Measurements from ENCODE around the gene SHBG. TPM values are rescaled to one million over a fixed set of nuclear protein-coding genes. Genes with fewer than 3 reads are reported as not detected.

SHBG gene
- total and polyA plus RNA-seq, 2 of the 8 experiments (the other 6 are each of a cell fraction or from before 2014, with no cell fraction given) = 1.1 to 1.2 TPM

DNA sequence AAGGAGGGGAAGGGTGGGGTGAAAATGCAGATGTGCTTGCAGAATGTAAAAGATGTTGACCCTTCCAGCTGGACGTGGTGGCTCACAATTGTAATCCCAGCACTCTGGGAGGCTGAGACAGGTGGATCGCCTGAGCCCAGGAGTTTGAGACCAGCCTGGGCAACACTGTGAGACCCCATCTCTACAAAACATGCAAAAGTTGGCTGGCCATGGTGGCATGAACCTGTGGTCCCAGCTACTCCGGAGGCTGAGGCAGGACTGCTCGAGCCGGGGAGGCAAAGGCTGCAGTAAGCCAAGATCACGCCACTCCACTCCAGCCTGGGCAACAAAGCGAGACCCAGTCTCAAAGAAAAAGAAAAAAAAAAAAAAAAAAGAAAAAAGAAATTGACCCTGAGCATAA, 38.5 kb downstream of the SHBG start:
- FAIRE-seq (no peak), DNase-seq (ENCODE audit: low read depth in 1 of 2, low spot score in 2 of 2) (no peak)
- Histone ChIP-seq H3K23ac (ENCODE audit: insufficient read length) (no peak overlapping the region), H4K91ac (replicated peaks; ENCODE audit: insufficient read length, low read length) (no peak overlapping the region), H3K79me1 (ENCODE audit: low read depth, low read length) (no peaks in the 10 kb centered on the region), H3K23me2 (ENCODE audit: low read depth, low read length) (no peaks in the 10 kb centered on the region), H3K4me3 (ENCODE audit: extremely low read depth in 1 of 4, insufficient read depth in 2 of 4, low read depth in 3 of 4, low read length in 4 of 4) (no peak overlapping the region), H3K79me2 (ENCODE audit: control insufficient read depth in 1 of 2, insufficient read depth in 2 of 2, low read length in 2 of 2) (no peaks in the 10 kb centered on the region), H3K9ac (replicated peaks in 1 of 4; ENCODE audit: extremely low read depth in 1 of 4, low read depth in 3 of 4, low read length in 3 of 4) (no peak overlapping the region), H2AK5ac (ENCODE audit: low read depth, low read length) (no peak overlapping the region), H2BK12ac (ENCODE audit: low read depth, low read length) (no peak overlapping the region), H3K27me3 (replicated peaks in 1 of 4; ENCODE audit: control insufficient read depth in 3 of 4, extremely low read depth in 1 of 4, insufficient read depth in 3 of 4, low read length in 3 of 4) (no peaks in the 10 kb centered on the region), H2BK15ac (ENCODE audit: low read length) (no peak overlapping the region), H3K14ac (ENCODE audit: insufficient read length) (no peak overlapping the region), H3K4me1 (replicated peaks in 1 of 4; ENCODE audit: control insufficient read depth in 3 of 4, insufficient read depth in 4 of 4, low read length in 3 of 4) (0 out of 7 replicates have a peak, but pooled peaks cover 0 to 2% (median 0%) of the 10 kb centered on the region in 4 experiments), H2AFZ (ENCODE audit: low read length) (no peak overlapping the region), H3K56ac (replicated peaks; ENCODE audit: insufficient read length, low read depth, low read length) (no peak overlapping the region), H2BK20ac (ENCODE audit: low read length) (no peak overlapping the region), H4K20me1 (replicated peaks in 1 of 2; ENCODE audit: control insufficient read depth in 1 of 2, insufficient read depth in 2 of 2, low read length in 2 of 2) (no peaks in the 10 kb centered on the region), H4K8ac (ENCODE audit: extremely low read depth, insufficient read depth, low read length) (no peak overlapping the region), H2BK120ac (replicated peaks; ENCODE audit: low read depth, low read length) (no peak overlapping the region), H3K18ac (ENCODE audit: extremely low read depth, low read length) (no peak overlapping the region), H3K9me3 (ENCODE audit: insufficient read depth in 2 of 2, low read depth in 1 of 2, low read length in 1 of 2) (peaks cover 1 to 2% of the 10 kb centered on the region in 2 experiments; a peak in 2 of 4 replicates), H3K4me2 (ENCODE audit: insufficient read depth in 1 of 2, low read depth in 2 of 2, low read length in 2 of 2) (no peak overlapping the region), H3K27ac (ENCODE audit: low read depth, low read length) (no peak overlapping the region), H4K5ac (ENCODE audit: insufficient read length, low read depth, low read length) (no peak overlapping the region), H3K4ac (replicated peaks; ENCODE audit: insufficient read length, low read depth, low read length) (no peak overlapping the region), H3K36me3 (ENCODE audit: control insufficient read depth in 2 of 4, insufficient read depth in 4 of 4, low read length in 3 of 4) (peaks cover 16 to 55% (median 39%) of the 10 kb centered on the region in 4 experiments), H2BK5ac (ENCODE audit: low read depth, low read length) (no peak overlapping the region)
- WGBS, 2 experiments (ENCODE audit: extremely low coverage in 1 of 2, insufficient coverage in 1 of 2, insufficient read length in 1 of 2, insufficient replicate concordance in 2 of 2, low coverage in 1 of 2, low lambda C conversion rate in 2 of 2, missing lambda C conversion rate in 1 of 2) = 90% methylated on average over 7 of the region's 7 CpGs; no CpG with 5 or more reads in 1 of the 2 experiments
- ChIA-PET CTCF (ENCODE audit: partially characterized antibody) (interaction anchor here (1.1 to 15.7 kb wide), 3 partner anchors 11 to 32 kb away, joined by 4 to 332 read pairs (median 198); partner anchors contain the start of genes ATP1B2 and SHBG), POLR2A (ENCODE audit: partially characterized antibody) (interaction anchor here (0.6 to 79.4 kb wide), 5 partner anchors 2 to 1672 kb away, joined by 3 to 2272 read pairs (median 12); partner anchors contain the start of genes ATP1B2, FXR2, SAT2 and SHBG)
- TF ChIP-seq RAD21 (IDR thresholded peaks at IDR 0.05 in 1 of 2, conservative IDR thresholded peaks at IDR 0.05 in 1 of 2; ENCODE audit: low read depth in 2 of 2, low read length in 2 of 2) (no peak), CHD2 (IDR thresholded peaks at IDR 0.05; ENCODE audit: low read length) (no peak), TEAD4 (IDR thresholded peaks at IDR 0.05; ENCODE audit: low read depth, low read length) (no peak), CEBPB (IDR thresholded peaks at IDR 0.05; ENCODE audit: low read depth, low read length) (no peak), CBX5 (IDR thresholded peaks at IDR 0.05; ENCODE audit: low read depth, low read length) (no peak), EGR1 (IDR thresholded peaks at IDR 0.05; ENCODE audit: borderline replicate concordance, low read depth, low read length) (no peak), MAFK (IDR thresholded peaks at IDR 0.05; ENCODE audit: low read depth, low read length) (no peak), SIRT6 (IDR thresholded peaks at IDR 0.05; ENCODE audit: low read length) (no peak), ZNF274 (IDR thresholded peaks at IDR 0.05; ENCODE audit: borderline replicate concordance, extremely low read depth, low read length) (no peak), RBBP5 (IDR thresholded peaks at IDR 0.05; ENCODE audit: borderline replicate concordance, low read depth, low read length) (no peak), ATF2 (IDR thresholded peaks at IDR 0.05; ENCODE audit: low read length) (no peak), CTBP2 (IDR thresholded peaks at IDR 0.05; ENCODE audit: borderline replicate concordance, insufficient read depth, insufficient read length, low read length) (no peak)
